AG10803 (cell line): Measurements from ENCODE around the gene FSTL1.

Experiments used
- DNase-seq: peaks from one replicate; pipeline ENCODE4 v3.0.0; 2010; ENCODE audit warnings: low read depth
- H3K4me3 ChIP-seq: 2 replicates; pipeline ENCODE4 v1.5.1; 2011; ENCODE audit warnings: mild to moderate bottlenecking, low read length, control low read depth
- CTCF ChIP-seq: conservative IDR thresholded peaks from 2 replicates; pipeline ENCODE4 v1.5.1; 2011; ENCODE audit warnings: mild to moderate bottlenecking, low read length, control low read depth, inconsistent platforms

Gene FSTL1

GRCh38 chr3:120473896-120474675 lies 23.3 kb upstream of the FSTL1 start:
- no peak overlapping the region for H3K4me3 ChIP-seq
- peak; percentile 87 for DNase-seq
- TF ChIP-seq CTCF: no peak

- TF ChIP-seq CTCF: no peak
- DNase-seq: peak; percentile 61
- H3K4me3 ChIP-seq: no peak overlapping the region
These were observed 22.6 kb upstream of the FSTL1 start for GRCh38 chr3:120473389-120473788.

GRCh38 chr3:120472121-120472844 lies 21.5 kb upstream of the FSTL1 start:
- H3K4me3 ChIP-seq: no peak overlapping the region
- DNase-seq: peak; percentile 58
- no peak for TF ChIP-seq CTCF

GRCh38 chr3:120471643-120472042 lies 20.9 kb upstream of the FSTL1 start:
- no peak for TF ChIP-seq CTCF
- DNase-seq: peak; percentile 72
- no peak overlapping the region for H3K4me3 ChIP-seq

- DNase-seq: peak; percentile 42
- no peak overlapping the region for H3K4me3 ChIP-seq
- no peak for TF ChIP-seq CTCF
These were observed 20.1 kb upstream of the FSTL1 start for GRCh38 chr3:120470870-120471269.

GRCh38 chr3:120469882-120470301 lies 19.1 kb upstream of the FSTL1 start:
- no peak for TF ChIP-seq CTCF
- H3K4me3 ChIP-seq: no peak overlapping the region
- peak; percentile 53 for DNase-seq

GRCh38 chr3:120469440-120469839 lies 18.6 kb upstream of the FSTL1 start:
- H3K4me3 ChIP-seq: no peak overlapping the region
- no peak for TF ChIP-seq CTCF
- DNase-seq: peak; percentile 71
